Vagina (tissue), 2 donors: ENCODE results near the gene RNASE9.

Experiments used
- CTCF ChIP-seq, 3 experiments: fragments of 450-650 bp in 2 of 3; fragments of 200-600 bp in 1 of 3; sonication (generic) in 1 of 3; IDR thresholded peaks; one replicate each; pipeline ENCODE4 v1.5.1; 2017 to 2019; ENCODE audit warnings: antibody characterized with exemption in 3 of 3, mild to moderate bottlenecking in 2 of 3, moderate library complexity in 2 of 3
- POLR2A ChIP-seq, 2 donors: fragments of 450-650 bp; IDR thresholded peaks; one replicate each; pipeline ENCODE4 v1.6.1; 2017; ENCODE audit warnings: antibody characterized with exemption in 2 of 2, mild to moderate bottlenecking in 2 of 2, moderate library complexity in 2 of 2
- POLR2AphosphoS5 ChIP-seq, 2 donors: sonication (generic); formaldehyde crosslinking; IDR thresholded peaks; one replicate each; pipeline ENCODE4 v1.9.0; 2017; ENCODE audit warnings: antibody characterized with exemption in 2 of 2, mild to moderate bottlenecking in 2 of 2, low read depth in 1 of 2; ENCODE audit not compliant: insufficient read depth in 1 of 2

GRCh38 chr14:20591235-20591634 lies 30.4 kb upstream of the RNASE9 start, which contains the start of gene RNASE12:
- TF ChIP-seq POLR2AphosphoS5 (IDR thresholded peaks at IDR 0.05; ENCODE audit: insufficient read depth in 1 of 2, low read depth in 1 of 2) = no peak
- no peak for TF ChIP-seq CTCF (IDR thresholded peaks at IDR 0.05)
- no peak for TF ChIP-seq POLR2A (IDR thresholded peaks at IDR 0.05)
